H1 (cell line): ENCODE results near the gene BEX3. TPM values are rescaled to one million over a fixed set of nuclear protein-coding genes. Genes with fewer than 3 reads are reported as not detected.

Experiments used
- CTCF ChIA-PET: fragments of 300-600 bp; sonication (Branson Sonifier 250); formaldehyde crosslinking; loops from one replicate; lab custom pipeline; 2021; ENCODE audit not compliant: partially characterized antibody; lab: Charles Lee
- POLR2A ChIA-PET: fragments of 300-600 bp; sonication (Branson Sonifier 250); formaldehyde crosslinking; loops from one replicate; lab custom pipeline; 2021; ENCODE audit warnings: inconsistent platforms; ENCODE audit not compliant: partially characterized antibody; lab: Charles Lee
- DNase-seq, 2 experiments: peaks; one replicate each; pipeline versions ENCODE4 v3.0.0 to v3.0.0-alpha.2; 2010 to 2022; ENCODE audit warnings: low spot score in 2 of 2, low read depth in 1 of 2, mixed read lengths in 1 of 2
- FAIRE-seq: peaks from 2 replicates; lab custom pipeline; 2011; peaks lifted over from hg19 to GRCh38; lab: Jason Lieb, UNC
- H2AFZ ChIP-seq: 2 replicates; pipeline ENCODE4 v1.8.1; 2012; ENCODE audit warnings: low read length, inconsistent platforms
- H2AK5ac ChIP-seq: 2 replicates; pipeline ENCODE4 v1.6.1; 2013; ENCODE audit warnings: low read depth, low read length
- H2BK120ac ChIP-seq: replicated peaks from 2 replicates; pipeline ENCODE3; 2013; ENCODE audit warnings: low read depth, low read length, inconsistent platforms
- H2BK12ac ChIP-seq: 2 replicates; pipeline ENCODE4 v1.6.1; 2013; ENCODE audit warnings: low read depth, low read length
- H2BK15ac ChIP-seq: 2 replicates; pipeline ENCODE4 v1.6.1; 2013; ENCODE audit warnings: low read length
- H2BK20ac ChIP-seq: 2 replicates; pipeline ENCODE4 v1.6.1; 2013; ENCODE audit warnings: low read length
- H2BK5ac ChIP-seq: 2 replicates; pipeline ENCODE4 v1.6.1; 2013; ENCODE audit warnings: low read depth, low read length
- H3K14ac ChIP-seq: 2 replicates; pipeline ENCODE4 v1.6.1; 2013; ENCODE audit warnings: inconsistent platforms; ENCODE audit not compliant: insufficient read length
- H3K18ac ChIP-seq: 2 replicates; pipeline ENCODE4 v1.6.1; 2013; ENCODE audit warnings: low read length; ENCODE audit errors: extremely low read depth
- H3K23ac ChIP-seq: 2 replicates; pipeline ENCODE4 v1.6.1; 2013; ENCODE audit warnings: inconsistent platforms; ENCODE audit not compliant: insufficient read length
- H3K23me2 ChIP-seq: 2 replicates; pipeline ENCODE4 v1.6.1; 2013; ENCODE audit warnings: low read depth, low read length
- H3K27ac ChIP-seq: 2 replicates; pipeline ENCODE4 v1.6.1; 2011; ENCODE audit warnings: low read depth, low read length, inconsistent platforms
- H3K27me3 ChIP-seq, 4 experiments: replicated peaks in 1 of 4; 1 replicate in 1 of 4; 2 replicates in 3 of 4; pipeline versions ENCODE4 v1.6.1 to v1.8.1; 2011 to 2013; ENCODE audit warnings: low read length in 3 of 4, mild to moderate bottlenecking in 3 of 4, inconsistent platforms in 2 of 4, mixed read lengths in 2 of 4, moderate library complexity in 1 of 4; ENCODE audit not compliant: control insufficient read depth in 3 of 4, insufficient read depth in 3 of 4; ENCODE audit errors: extremely low read depth in 1 of 4
- H3K36me3 ChIP-seq, 4 experiments: 2 replicates each; pipeline versions ENCODE4 v1.6.1 to v1.8.1; 2011 to 2013; ENCODE audit warnings: mild to moderate bottlenecking in 4 of 4, low read length in 3 of 4, moderate library complexity in 2 of 4, control low read depth in 1 of 4, inconsistent platforms in 1 of 4; ENCODE audit not compliant: insufficient read depth in 4 of 4, control insufficient read depth in 2 of 4
- H3K4ac ChIP-seq: replicated peaks from 2 replicates; pipeline ENCODE3; 2013; ENCODE audit warnings: low read length, low read depth, mixed read lengths, inconsistent platforms; ENCODE audit not compliant: insufficient read length
- H3K4me1 ChIP-seq, 4 experiments: replicated peaks in 1 of 4; 1 replicate in 1 of 4; 2 replicates in 3 of 4; pipeline versions ENCODE4 v1.6.1 to v1.8.1; 2011 to 2013; ENCODE audit warnings: low read length in 3 of 4, inconsistent platforms in 2 of 4, mixed read lengths in 1 of 4; ENCODE audit not compliant: insufficient read depth in 4 of 4, control insufficient read depth in 3 of 4
- H3K4me2 ChIP-seq, 2 experiments: 2 replicates each; pipeline versions ENCODE4 v1.6.1 to v1.8.1; 2011 to 2013; ENCODE audit warnings: low read depth in 2 of 2, low read length in 2 of 2, control low read depth in 1 of 2, inconsistent platforms in 1 of 2, mild to moderate bottlenecking in 1 of 2; ENCODE audit not compliant: insufficient read depth in 1 of 2
- H3K4me3 ChIP-seq, 4 experiments: fragments of 200-600, 300-600 bp in 1 of 4; sonication (generic), shearing (Covaris generic), sonication (Bioruptor Twin) in 1 of 4; 2 replicates each; pipeline versions ENCODE4 v1.5.1 to v1.8.1; 2011 to 2016; ENCODE audit warnings: low read length in 4 of 4, low read depth in 3 of 4, control low read depth in 2 of 4, inconsistent platforms in 2 of 4, mild to moderate bottlenecking in 2 of 4, mixed read lengths in 1 of 4, moderate library complexity in 1 of 4; ENCODE audit not compliant: insufficient read depth in 2 of 4; ENCODE audit errors: extremely low read depth in 1 of 4
- H3K56ac ChIP-seq: replicated peaks from 2 replicates; pipeline ENCODE3; 2013; ENCODE audit warnings: low read depth, mild to moderate bottlenecking, mixed read lengths, low read length, inconsistent platforms; ENCODE audit not compliant: insufficient read length
- H3K79me1 ChIP-seq: 2 replicates; pipeline ENCODE4 v1.6.1; 2013; ENCODE audit warnings: low read depth, low read length, control low read depth
- H3K79me2 ChIP-seq, 2 experiments: 2 replicates each; pipeline versions ENCODE4 v1.6.1 to v1.8.1; 2012 to 2013; ENCODE audit warnings: low read length in 2 of 2, mild to moderate bottlenecking in 2 of 2, inconsistent platforms in 1 of 2; ENCODE audit not compliant: insufficient read depth in 2 of 2, control insufficient read depth in 1 of 2
- H3K9ac ChIP-seq, 4 experiments: replicated peaks in 1 of 4; 1 replicate in 1 of 4; 2 replicates in 3 of 4; pipeline versions ENCODE4 v1.6.1 to v1.8.1; 2011 to 2013; ENCODE audit warnings: low read depth in 3 of 4, low read length in 3 of 4, control low read depth in 2 of 4, mild to moderate bottlenecking in 2 of 4, moderate library complexity in 2 of 4, inconsistent platforms in 1 of 4; ENCODE audit errors: extremely low read depth in 1 of 4
- H3K9me3 ChIP-seq, 2 experiments: 2 replicates each; pipeline versions ENCODE4 v1.6.1 to v1.8.1; 2012 to 2013; ENCODE audit warnings: mild to moderate bottlenecking in 2 of 2, moderate library complexity in 2 of 2, control low read depth in 1 of 2, inconsistent platforms in 1 of 2, low read depth in 1 of 2, low read length in 1 of 2, mixed read lengths in 1 of 2; ENCODE audit not compliant: insufficient read depth in 2 of 2
- H4K20me1 ChIP-seq, 2 experiments: replicated peaks in 1 of 2; 2 replicates each; pipeline versions ENCODE3 to v1.8.1; 2011 to 2013; ENCODE audit warnings: inconsistent platforms in 2 of 2, low read length in 2 of 2, mild to moderate bottlenecking in 1 of 2; ENCODE audit not compliant: insufficient read depth in 2 of 2, control insufficient read depth in 1 of 2
- H4K5ac ChIP-seq: 2 replicates; pipeline ENCODE4 v1.6.1; 2013; ENCODE audit warnings: low read length, low read depth, mixed read lengths, inconsistent platforms; ENCODE audit not compliant: insufficient read length
- H4K8ac ChIP-seq: 2 replicates; pipeline ENCODE4 v1.8.0; 2013; ENCODE audit warnings: mild to moderate bottlenecking, moderate library complexity, low read length, inconsistent platforms; ENCODE audit not compliant: insufficient read depth; ENCODE audit errors: extremely low read depth
- H4K91ac ChIP-seq: replicated peaks from 2 replicates; pipeline ENCODE3; 2013; ENCODE audit warnings: low read length, mixed read lengths, inconsistent platforms; ENCODE audit not compliant: insufficient read length
- CBX8 ChIP-seq: fragments of 300-800, 300-1000 bp; sonication (generic); IDR thresholded peaks from 2 replicates; pipeline ENCODE4 v1.7.1; 2016; ENCODE audit warnings: low read depth, low read length, borderline replicate concordance
- CEBPB ChIP-seq: IDR thresholded peaks from 2 replicates; pipeline ENCODE4 v1.6.1; 2012; ENCODE audit warnings: low read depth, low read length
- CHD1 ChIP-seq: IDR thresholded peaks from 2 replicates; pipeline ENCODE4 v1.6.1; 2012; ENCODE audit warnings: low read depth, low read length, improper control_type of control experiment
- CREB1 ChIP-seq: IDR thresholded peaks from 2 replicates; pipeline ENCODE4 v1.6.1; 2012; ENCODE audit warnings: inconsistent platforms
- EP300 ChIP-seq, 2 experiments: IDR thresholded peaks; 1 replicate in 1 of 2; 2 replicates in 1 of 2; pipeline ENCODE4 v1.6.1; 2011 to 2012; ENCODE audit warnings: low read depth in 2 of 2, low read length in 2 of 2, mild to moderate bottlenecking in 2 of 2, borderline replicate concordance in 1 of 2, inconsistent platforms in 1 of 2, moderate library complexity in 1 of 2
- JUND ChIP-seq: IDR thresholded peaks from 2 replicates; pipeline ENCODE4 v1.6.1; 2011; ENCODE audit warnings: mild to moderate bottlenecking, improper control_type of control experiment, low read length
- KDM1A ChIP-seq: fragments of 200-600, 300-600 bp; sonication (generic); IDR thresholded peaks from 2 replicates; pipeline ENCODE4 v1.7.1; 2016; ENCODE audit warnings: mild to moderate bottlenecking, low read length, borderline replicate concordance
- KDM4A ChIP-seq: IDR thresholded peaks from one replicate; pipeline ENCODE4 v1.7.1; 2012; ENCODE audit warnings: low read depth, mild to moderate bottlenecking, moderate library complexity, low read length, inconsistent platforms; ENCODE audit not compliant: severe bottlenecking
- NRF1 ChIP-seq: IDR thresholded peaks from 2 replicates; pipeline ENCODE4 v1.6.1; 2011; ENCODE audit warnings: mild to moderate bottlenecking, low read depth, low read length, improper control_type of control experiment
- POLR2A ChIP-seq, 2 experiments: IDR thresholded peaks; 1 replicate in 1 of 2; 2 replicates in 1 of 2; pipeline ENCODE4 v1.6.1; 2011; ENCODE audit warnings: low read depth in 2 of 2, low read length in 2 of 2, mild to moderate bottlenecking in 2 of 2; ENCODE audit errors: control extremely low read depth in 1 of 2
- RNF2 ChIP-seq: fragments of 200-900, 300-1000 bp; sonication (generic); IDR thresholded peaks from 2 replicates; pipeline ENCODE4 v1.7.1; 2016; ENCODE audit warnings: borderline replicate concordance, low read depth, mild to moderate bottlenecking, antibody characterized with exemption, low read length; ENCODE audit not compliant: poor library complexity, severe bottlenecking; ENCODE audit errors: missing control alignments
- TAF7 ChIP-seq: optimal IDR thresholded peaks from 2 replicates; pipeline ENCODE3; 2011; ENCODE audit warnings: low read depth, mild to moderate bottlenecking, inconsistent platforms, low read length, moderate library complexity, borderline replicate concordance
- TEAD4 ChIP-seq: IDR thresholded peaks from 2 replicates; pipeline ENCODE4 v1.6.1; 2012; ENCODE audit warnings: low read depth, low read length, inconsistent platforms, mixed read lengths
- YY1 ChIP-seq: IDR thresholded peaks from 2 replicates; pipeline ENCODE4 v1.6.1; 2011; ENCODE audit warnings: low read depth, mild to moderate bottlenecking, low read length
- WGBS, 2 experiments: shearing (Covaris generic) in 1 of 2; methylation state at CpG; one replicate each; pipeline versions ENCODE4 v1.1.6 to v1.1.7; 2013 to 2015; ENCODE audit warnings: low lambda C conversion rate in 2 of 2, mixed read lengths in 2 of 2, inconsistent platforms in 1 of 2, low coverage in 1 of 2, missing lambda C conversion rate in 1 of 2; ENCODE audit not compliant: insufficient replicate concordance in 2 of 2, insufficient coverage in 1 of 2, insufficient read length in 1 of 2; ENCODE audit errors: extremely low coverage in 1 of 2, missing lambda C conversion rate in 1 of 2; 5-methylcytosine and 5-hydroxymethylcytosine counted together
- polyA plus RNA-seq, 7 experiments: library from polyadenylated mRNA; depleted of rRNA in 3 of 7; stranded (reverse) in 5 of 7; unstranded in 2 of 7; fragments of >200 nt in 5 of 7; fragments of 200-250 nt in 2 of 7; gene quantifications; 1 replicate in 5 of 7; 2 replicates in 1 of 7; 4 replicates in 1 of 7; pipeline versions ENCODE4 v1.2.1 to v1.2.3, GENCODE V29; 2011 to 2013; ENCODE audit warnings: missing spikeins in 2 of 7, mixed read lengths in 2 of 7
- total RNA-seq: library from RNA; stranded (reverse); fragmentation: NEBNext Ultra II Directional; extraction: Animal tissue kit (Norgen Biotek cat#: 25700); gene quantifications from 2 replicates; pipeline ENCODE4 v1.2.1, GENCODE V29; 2021

Gene BEX3
- total and polyA plus RNA-seq, 2 of the 8 experiments (the other 6 are each of a cell fraction or from before 2014, with no cell fraction given): 330 to 366 TPM

GRCh38 chrX:103329991-103330390 is 46.3 kb upstream of the BEX3 start, which contains the start of gene TCEAL7:
TSS of gene TCEAL7 (plus strand) at chrX:103330239. CDS start at chrX:103331404, 1,165 bp downstream.
- Histone ChIP-seq H3K36me3 (no peaks in the 10 kb centered on the region), H3K18ac (no peak within 1 kb of the TSS; the same call in 1 of the 2 replicates), H2AK5ac (no peak within 1 kb of the TSS), H3K4me2 (peak within 1 kb of the TSS; percentile 78 to 96), H4K8ac (peak within 1 kb of the TSS; percentile 35; the same call in 1 of the 2 replicates), H4K5ac (peak within 1 kb of the TSS; percentile 33), H3K9me3 (no peaks in the 10 kb centered on the region), H4K91ac (no peak within 1 kb of the TSS), H3K4me1 (peaks cover 0 to 4% (median 0%) of the 10 kb centered on the region in 4 experiments; a peak in 1 of 7 replicates), H2BK120ac (peak within 1 kb of the TSS; percentile 54), H2BK12ac (no peak within 1 kb of the TSS), H2BK15ac (no peak within 1 kb of the TSS), H3K4ac (no peak within 1 kb of the TSS), H3K27me3 (no peaks in the 10 kb centered on the region), H3K14ac (no peak within 1 kb of the TSS), H3K9ac (peak within 1 kb of the TSS in 2 of 4 experiments; percentile 8 to 30; a peak in 2 of 7 replicates), H3K56ac (no peak within 1 kb of the TSS), H3K79me2 (no peaks in the 10 kb centered on the region), H3K4me3 (peak within 1 kb of the TSS; percentile 33 to 61 (median 40); a peak in 7 of 8 replicates), H3K27ac (no peak within 1 kb of the TSS), H4K20me1 (no peaks in the 10 kb centered on the region), H2AFZ (peak within 1 kb of the TSS; percentile 88), H3K23ac (no peak within 1 kb of the TSS), H3K23me2 (peaks cover 5% of the 10 kb centered on the region; the same call in 1 of the 2 replicates), H3K79me1 (no peaks in the 10 kb centered on the region), H2BK20ac (no peak within 1 kb of the TSS), H2BK5ac (no peak within 1 kb of the TSS)
- POLR2A ChIA-PET: interaction anchor here (0.6 to 2.2 kb wide), 4 partner anchors 19 to 317 kb away, joined by 3 to 8 read pairs (median 5); partner anchors contain the start of gene BEX2
- no peak for DNase-seq
- WGBS, 2 experiments: 50% methylated on average over 2 of the region's 11 CpGs; no CpG with 5 or more reads in 1 of the 2 experiments
- no peak for FAIRE-seq
- CTCF ChIA-PET: interaction anchor here (1.7 to 1.9 kb wide), 2 partner anchors 119 to 135 kb away, joined by 5 to 6 read pairs; no protein-coding TSS in a partner anchor
- TF ChIP-seq RNF2 (no peak), CHD1 (no peak), CEBPB (no peak), KDM1A (no peak), POLR2A (IDR thresholded peaks at IDR 0.05; ENCODE audit: control extremely low read depth in 1 of 2, low read depth in 2 of 2, low read length in 2 of 2) (0 out of 3 replicates have a peak, but pooled peaks of 1 of the 2 experiments have one; percentile 23), YY1 (no peak), CBX8 (no peak), EP300 (IDR thresholded peaks at IDR 0.05; ENCODE audit: borderline replicate concordance in 1 of 2, low read depth in 2 of 2, low read length in 2 of 2) (no peak), TEAD4 (no peak), KDM4A (no peak), CREB1 (no peak), TAF7 (no peak), JUND (no peak), NRF1 (no peak)
